MM.1S (cell line): ENCODE data around the gene GABRR1.

ENCODE experiments used
- CTCF ChIP-seq: fragments of 300-600 bp; sonication (generic); IDR thresholded peaks from 2 replicates; pipeline ENCODE4 v1.5.1; 2016; ENCODE audit warnings: antibody characterized with exemption, low read length, mixed read lengths
- EZH2phosphoT487 ChIP-seq: fragments of 300-600 bp; sonication (generic); IDR thresholded peaks from 2 replicates; pipeline ENCODE4 v1.6.1; 2018; ENCODE audit warnings: antibody characterized with exemption, low read length

- no peak for TF ChIP-seq CTCF
- no peak for TF ChIP-seq EZH2phosphoT487
Observed at GRCh38 chr6:89132057-89132456, 85.1 kb downstream of the GABRR1 start.
